GM12878 (cell line): Measurements from ENCODE around the gene LSM14A.
"Not testable (repeated sequence)": the region's sequence is repeated elsewhere in the genome, so short reads cannot be mapped to it uniquely, and the experiment has no call there.

ENCODE experiments used
- BCL3 ChIP-seq: IDR thresholded peaks from 2 replicates; pipeline ENCODE4 v1.6.1; 2011; ENCODE audit warnings: borderline replicate concordance, low read depth, mild to moderate bottlenecking, moderate library complexity, low read length; ENCODE audit not compliant: insufficient read depth, poor library complexity, severe bottlenecking
- CEBPB ChIP-seq, 2 experiments: fragments of 150-350 bp in 1 of 2; IDR thresholded peaks; 2 replicates each; pipeline ENCODE4 v1.6.1; 2012 to 2014; ENCODE audit warnings: low read depth in 2 of 2, low read length in 2 of 2, borderline replicate concordance in 1 of 2, inconsistent platforms in 1 of 2
- CREB1 ChIP-seq: IDR thresholded peaks from 2 replicates; pipeline ENCODE4 v1.6.1; 2012; ENCODE audit warnings: low read depth, mild to moderate bottlenecking, inconsistent platforms
- CTCF ChIP-seq, 3 experiments: IDR thresholded peaks in 2 of 3; conservative IDR thresholded peaks in 1 of 3; 2 replicates each; pipeline ENCODE4 v1.5.1; 2011; ENCODE audit warnings: low read depth in 3 of 3, low read length in 3 of 3, mild to moderate bottlenecking in 3 of 3, control low read depth in 2 of 3, moderate library complexity in 2 of 3, inconsistent platforms in 1 of 3, mixed read lengths in 1 of 3; ENCODE audit not compliant: control insufficient read depth in 2 of 3, insufficient read depth in 1 of 3; ENCODE audit errors: extremely low read depth in 1 of 3
- EZH2 ChIP-seq: IDR thresholded peaks from 2 replicates; pipeline ENCODE4 v1.6.1; 2012; ENCODE audit warnings: low read depth, mild to moderate bottlenecking, control low read depth, inconsistent platforms, low read length, borderline replicate concordance; ENCODE audit not compliant: control insufficient read depth
- HDAC6 ChIP-seq: fragments of 200-600 bp; sonication (generic); IDR thresholded peaks from one replicate; pipeline ENCODE4 v1.8.0; 2017; ENCODE audit warnings: antibody characterized with exemption; ENCODE audit not compliant: unreplicated experiment
- NFYB ChIP-seq: IDR thresholded peaks from 2 replicates; pipeline ENCODE4 v1.6.1; 2011; ENCODE audit warnings: low read depth, mild to moderate bottlenecking, low read length, improper control_type of control experiment, moderate library complexity; ENCODE audit not compliant: insufficient read depth
- POLR2A ChIP-seq: IDR thresholded peaks from 2 replicates; pipeline ENCODE4 v1.6.1; 2011; ENCODE audit warnings: low read depth, mild to moderate bottlenecking, low read length
- POLR2AphosphoS2 ChIP-seq: IDR thresholded peaks from 2 replicates; pipeline ENCODE4 v1.6.1; 2011; ENCODE audit warnings: low read depth, mild to moderate bottlenecking, low read length, improper control_type of control experiment, moderate library complexity
- POLR2AphosphoS5 ChIP-seq: IDR thresholded peaks from 2 replicates; pipeline ENCODE4 v1.6.1; 2011; ENCODE audit warnings: mild to moderate bottlenecking, low read length, inconsistent platforms
- USF2 ChIP-seq: IDR thresholded peaks from 2 replicates; pipeline ENCODE4 v1.6.1; 2011; ENCODE audit warnings: low read depth, low read length, improper control_type of control experiment, borderline replicate concordance
- ZNF274 ChIP-seq: IDR thresholded peaks from one replicate; pipeline ENCODE4 v1.8.0; 2011; ENCODE audit not compliant: insufficient read length, insufficient read depth

- not testable (repeated sequence) for TF ChIP-seq CTCF (IDR thresholded peaks at IDR 0.05 in 2 of 3, conservative IDR thresholded peaks at IDR 0.05 in 1 of 3; ENCODE audit: control insufficient read depth in 2 of 3, extremely low read depth in 1 of 3, insufficient read depth in 1 of 3, low read depth in 3 of 3, low read length in 3 of 3); CEBPB (IDR thresholded peaks at IDR 0.05; ENCODE audit: borderline replicate concordance in 1 of 2, low read depth in 2 of 2, low read length in 2 of 2); USF2; CREB1; NFYB; POLR2AphosphoS2; POLR2AphosphoS5; EZH2; BCL3; ZNF274; HDAC6; POLR2A
Measured at GRCh38 chr19:34205324-34205723, 33.0 kb downstream of the LSM14A start.
